ENCODE results near the gene SDS. TPM values are rescaled to one million over a fixed set of nuclear protein-coding genes. Genes with fewer than 3 reads are reported as not detected.

Gene SDS
- total RNA-seq, 1 donor from 2014 or later, result not detected

- Mint-ChIP-seq H3K27ac (ENCODE audit: unreplicated experiment) (no peak overlapping the region), H3K4me1 (ENCODE audit: low read depth, unreplicated experiment) (no peaks in the 10 kb centered on the region), H3K36me3 (ENCODE audit: low read depth, unreplicated experiment) (no peaks in the 10 kb centered on the region), H3K4me3 (ENCODE audit: unreplicated experiment) (no peak overlapping the region), H3K27me3 (ENCODE audit: low read depth, unreplicated experiment) (peaks cover 21% of the 10 kb centered on the region), H3K9me3 (ENCODE audit: unreplicated experiment) (no peaks in the 10 kb centered on the region)
- H2AFZ ChIP-seq (ENCODE audit: low read depth, low read length), result no peak overlapping the region
- H4K20me1 ChIP-seq (ENCODE audit: insufficient read depth, low read length), result no peaks in the 10 kb centered on the region
- no peaks in the 10 kb centered on the region for H3K4me1 ChIP-seq (ENCODE audit: insufficient read depth, low read length)
- H3K36me3 ChIP-seq (ENCODE audit: insufficient read depth, low read length), result no peaks in the 10 kb centered on the region
- no peak overlapping the region for H3K4me3 ChIP-seq (ENCODE audit: insufficient read depth, low read depth, low read length)
- DNase-seq (ENCODE audit: low read depth), result no peak
- FAIRE-seq, result no peak
- H3K79me2 ChIP-seq (ENCODE audit: insufficient read depth, low read length), result no peaks in the 10 kb centered on the region
- no peak overlapping the region for H3K27ac ChIP-seq (ENCODE audit: low read depth, low read length)
- TF ChIP-seq EZH2 (IDR thresholded peaks at IDR 0.05; ENCODE audit: insufficient read depth, low read length) (no peak), CTCF (IDR thresholded peaks at IDR 0.05; ENCODE audit: insufficient read depth, low read depth, low read length) (no peak)
- no peak overlapping the region for H3K4me2 ChIP-seq (ENCODE audit: low read length)
- H3K9me3 ChIP-seq (ENCODE audit: insufficient read depth, low read depth, low read length), result no peaks in the 10 kb centered on the region
- H3K27me3 ChIP-seq (ENCODE audit: insufficient read depth, low read length), result peaks cover 4% of the 10 kb centered on the region
- no peak overlapping the region for H3K9ac ChIP-seq (ENCODE audit: low read length)
Observed at GRCh38 chr12:113400362-113400761, 3.3 kb downstream of the SDS start.

- no peaks in the 10 kb centered on the region for H3K4me1 ChIP-seq (ENCODE audit: insufficient read depth, low read length)
- peaks cover 4% of the 10 kb centered on the region for H3K27me3 ChIP-seq (ENCODE audit: insufficient read depth, low read length)
- no peaks in the 10 kb centered on the region for H3K36me3 ChIP-seq (ENCODE audit: insufficient read depth, low read length)
- no peak overlapping the region for H3K27ac Mint-ChIP-seq (ENCODE audit: unreplicated experiment)
- no peaks in the 10 kb centered on the region for H3K79me2 ChIP-seq (ENCODE audit: insufficient read depth, low read length)
- FAIRE-seq (no peak), DNase-seq (ENCODE audit: low read depth) (no peak)
- peaks cover 21% of the 10 kb centered on the region for H3K27me3 Mint-ChIP-seq (ENCODE audit: low read depth, unreplicated experiment)
- H3K4me3 ChIP-seq (ENCODE audit: insufficient read depth, low read depth, low read length), result no peak overlapping the region
- no peak for TF ChIP-seq EZH2 (IDR thresholded peaks at IDR 0.05; ENCODE audit: insufficient read depth, low read length)
- no peak for TF ChIP-seq CTCF (IDR thresholded peaks at IDR 0.05; ENCODE audit: insufficient read depth, low read depth, low read length)
- H3K27ac ChIP-seq (ENCODE audit: low read depth, low read length), result no peak overlapping the region
- H3K36me3 Mint-ChIP-seq (ENCODE audit: low read depth, unreplicated experiment), result no peaks in the 10 kb centered on the region
- no peak overlapping the region for H3K4me3 Mint-ChIP-seq (ENCODE audit: unreplicated experiment)
- no peaks in the 10 kb centered on the region for H3K4me1 Mint-ChIP-seq (ENCODE audit: low read depth, unreplicated experiment)
- H3K9me3 ChIP-seq (ENCODE audit: insufficient read depth, low read depth, low read length), result no peaks in the 10 kb centered on the region
- H2AFZ ChIP-seq (ENCODE audit: low read depth, low read length), result no peak overlapping the region
- H4K20me1 ChIP-seq (ENCODE audit: insufficient read depth, low read length), result no peaks in the 10 kb centered on the region
- no peaks in the 10 kb centered on the region for H3K9me3 Mint-ChIP-seq (ENCODE audit: unreplicated experiment)
- no peak overlapping the region for H3K9ac ChIP-seq (ENCODE audit: low read length)
- no peak overlapping the region for H3K4me2 ChIP-seq (ENCODE audit: low read length)
Observed at GRCh38 chr12:113399490-113399889, 4.2 kb downstream of the SDS start.

GRCh38 chr12:113398346-113399290 lies 5.1 kb downstream of the SDS start:
- Mint-ChIP-seq H3K4me3 (ENCODE audit: unreplicated experiment) (no peak overlapping the region), H3K27ac (ENCODE audit: unreplicated experiment) (no peak overlapping the region), H3K9me3 (ENCODE audit: unreplicated experiment) (no peaks in the 10 kb centered on the region), H3K4me1 (ENCODE audit: low read depth, unreplicated experiment) (no peaks in the 10 kb centered on the region), H3K27me3 (ENCODE audit: low read depth, unreplicated experiment) (peaks cover 20% of the 10 kb centered on the region), H3K36me3 (ENCODE audit: low read depth, unreplicated experiment) (no peaks in the 10 kb centered on the region)
- Histone ChIP-seq H3K36me3 (ENCODE audit: insufficient read depth, low read length) (no peaks in the 10 kb centered on the region), H3K9ac (ENCODE audit: low read length) (no peak overlapping the region), H3K9me3 (ENCODE audit: insufficient read depth, low read depth, low read length) (no peaks in the 10 kb centered on the region), H3K4me3 (ENCODE audit: insufficient read depth, low read depth, low read length) (no peak overlapping the region), H3K4me2 (ENCODE audit: low read length) (no peak overlapping the region), H3K79me2 (ENCODE audit: insufficient read depth, low read length) (no peaks in the 10 kb centered on the region), H2AFZ (ENCODE audit: low read depth, low read length) (no peak overlapping the region), H3K27ac (ENCODE audit: low read depth, low read length) (no peak overlapping the region), H4K20me1 (ENCODE audit: insufficient read depth, low read length) (no peaks in the 10 kb centered on the region), H3K27me3 (ENCODE audit: insufficient read depth, low read length) (peaks cover 4% of the 10 kb centered on the region), H3K4me1 (ENCODE audit: insufficient read depth, low read length) (no peaks in the 10 kb centered on the region)
- FAIRE-seq (no peak), DNase-seq (ENCODE audit: low read depth) (no peak)
- TF ChIP-seq CTCF (IDR thresholded peaks at IDR 0.05; ENCODE audit: insufficient read depth, low read depth, low read length), result no peak
- TF ChIP-seq EZH2 (IDR thresholded peaks at IDR 0.05; ENCODE audit: insufficient read depth, low read length), result no peak
